Naive thymus-derived CD8-positive, alpha-beta T cell (primary cell): Measurements from ENCODE around the gene RIC3. TPM values are rescaled to one million over a fixed set of nuclear protein-coding genes. Genes with fewer than 3 reads are reported as not detected.

Experiments used
- ATAC-seq, 2 donors: fragments of 150-1000 bp; cut with Tn5 transposase in 1 of 2; sonication (Bioruptor Pico), chemical (Tn5 transposase) in 1 of 2; 1 replicate in 1 of 2; 2 replicates in 1 of 2; pipeline ENCODE4 v1.10.0; 2021; ENCODE audit warnings: mild to moderate bottlenecking in 2 of 2, moderate library complexity in 2 of 2
- POLR2A ChIA-PET: fragments of 350-600 bp; sonication (Branson Sonifier 250); formaldehyde crosslinking; loops from one replicate; lab custom pipeline; 2021; ENCODE audit warnings: antibody characterized with exemption; lab: Charles Lee
- DNase-seq, 10 donors: peaks; one replicate each; pipeline versions ENCODE4 v3.0.0 to v3.0.0-alpha.2; 2020 to 2022
- H3K27ac Mint-ChIP-seq, 10 donors: one replicate each; pipeline ENCODE4 v1.8.0; 2020 to 2022; ENCODE audit warnings: mild to moderate bottlenecking in 10 of 10, mixed read lengths in 10 of 10, moderate library complexity in 4 of 10, inconsistent platforms in 1 of 10
- H3K27me3 Mint-ChIP-seq, 5 donors: one replicate each; pipeline ENCODE4 v1.8.0; 2021 to 2022; ENCODE audit warnings: mixed read lengths in 5 of 5
- H3K36me3 Mint-ChIP-seq, 3 donors: one replicate each; pipeline ENCODE4 v1.8.0; 2020 to 2022; ENCODE audit warnings: mixed read lengths in 3 of 3, mild to moderate bottlenecking in 2 of 3, inconsistent platforms in 1 of 3
- H3K4me1 Mint-ChIP-seq, 4 donors: one replicate each; pipeline ENCODE4 v1.8.0; 2021 to 2022; ENCODE audit warnings: mixed read lengths in 4 of 4
- H3K4me3 Mint-ChIP-seq, 10 donors: one replicate each; pipeline ENCODE4 v1.8.0; 2020 to 2022; ENCODE audit warnings: mild to moderate bottlenecking in 10 of 10, mixed read lengths in 10 of 10, moderate library complexity in 6 of 10, inconsistent platforms in 1 of 10
- H3K9me3 Mint-ChIP-seq, 9 donors: one replicate each; pipeline ENCODE4 v1.8.0; 2020 to 2022; ENCODE audit warnings: mixed read lengths in 9 of 9, mild to moderate bottlenecking in 3 of 9, inconsistent platforms in 1 of 9, moderate library complexity in 1 of 9
- polyA plus RNA-seq, 3 donors: library from polyadenylated mRNA; unstranded; fragments of 300-500 nt; fragmentation: Illumina TruSeq; gene quantifications; one replicate each; pipeline ENCODE4 v1.2.3, GENCODE V29; 2021
- total RNA-seq, 8 experiments: library from RNA in 2 of 8; stranded (reverse) in 2 of 8; gene quantifications; one replicate each; pipeline ENCODE4 v1.2.3 and lab custom pipeline; 2021 to 2026

RIC3 gene
- total and polyA plus RNA-seq, 5 experiments from 2014 or later = 2.2 to 58.1 (median 4.4) TPM

DNA sequence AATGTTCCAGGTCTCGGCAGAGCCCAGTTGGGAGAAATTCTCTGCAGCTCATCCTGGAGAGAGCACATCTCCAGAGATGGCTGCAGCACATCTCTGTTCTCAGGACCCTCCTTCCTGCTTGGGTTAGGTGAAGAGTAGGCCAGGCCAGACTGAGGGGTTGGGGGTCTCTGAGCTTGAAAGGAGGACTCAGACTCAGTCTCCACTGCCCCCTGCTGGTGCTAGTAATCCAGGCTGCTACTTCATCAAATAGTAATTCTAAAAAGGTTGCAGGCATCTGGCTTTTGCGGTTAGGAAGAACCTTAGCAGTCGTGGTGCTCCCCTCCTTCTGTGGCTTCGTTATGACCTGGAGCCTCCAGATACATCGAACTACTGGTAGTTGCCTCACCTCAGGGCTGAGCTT is 78.1 kb downstream of the RIC3 start:
- POLR2A ChIA-PET = no interaction called here

DNA sequence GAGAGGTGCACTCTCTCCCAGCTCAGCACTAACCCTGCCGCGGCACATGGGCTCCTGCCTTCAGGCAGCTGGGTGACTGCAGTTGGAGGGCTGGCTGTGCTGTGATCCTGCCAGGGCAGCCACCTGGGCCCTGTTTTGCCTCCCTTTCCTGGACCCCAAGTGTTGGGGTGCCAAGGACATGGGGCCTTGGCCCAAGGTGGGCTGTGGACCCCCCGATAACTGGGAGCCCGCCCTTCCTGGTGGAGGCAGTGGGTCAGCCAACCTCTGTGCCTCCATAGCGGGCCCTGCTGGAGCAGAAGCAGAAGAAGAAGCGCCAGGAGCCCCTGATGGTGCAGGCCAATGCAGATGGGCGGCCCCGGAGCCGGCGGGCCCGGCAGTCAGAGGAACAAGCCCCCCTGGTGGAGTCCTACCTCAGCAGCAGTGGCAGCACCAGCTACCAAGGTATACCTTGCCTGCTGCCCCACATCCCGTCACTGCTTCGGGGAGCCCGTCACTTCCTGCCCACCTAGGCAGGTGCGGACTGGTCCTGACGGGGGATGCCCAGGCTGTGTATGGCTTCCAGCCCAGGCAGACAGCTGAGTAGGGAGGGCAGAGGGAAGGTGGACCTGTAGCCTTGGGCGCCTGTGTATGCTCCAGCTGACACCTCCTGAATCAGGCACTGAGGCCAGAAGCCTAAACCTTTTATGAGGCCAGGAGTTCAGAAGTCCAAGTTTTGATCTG is 78.9 kb downstream of the RIC3 start:
- Mint-ChIP-seq H3K27me3 (peaks cover 3 to 26% (median 10%) of the 10 kb centered on the region in 5 donors), H3K36me3 (no peaks in the 10 kb centered on the region), H3K9me3 (no peaks in the 10 kb centered on the region), H3K4me1 (peaks cover 0 to 9% (median under 1%) of the 10 kb centered on the region in 4 donors), H3K4me3 (no peak overlapping the region), H3K27ac (no peak overlapping the region)
- POLR2A ChIA-PET = no interaction called here
- no peak for ATAC-seq
- no peak for DNase-seq

More for the DNA sequence above, 78.1 kb downstream of the RIC3 start:
- H3K27ac Mint-ChIP-seq = peak overlapping the region in 1 of 10 donors; percentile 74
- DNase-seq (peak in 1 of 10 donors; percentile 2), ATAC-seq (no peak)
- no peaks in the 10 kb centered on the region for H3K36me3 Mint-ChIP-seq
- H3K9me3 Mint-ChIP-seq = no peaks in the 10 kb centered on the region
- no peak overlapping the region for H3K4me3 Mint-ChIP-seq
- H3K4me1 Mint-ChIP-seq = peaks cover 0 to 9% (median under 1%) of the 10 kb centered on the region in 4 donors
- H3K27me3 Mint-ChIP-seq = peaks cover 2 to 18% (median 4%) of the 10 kb centered on the region in 5 donors

DNA sequence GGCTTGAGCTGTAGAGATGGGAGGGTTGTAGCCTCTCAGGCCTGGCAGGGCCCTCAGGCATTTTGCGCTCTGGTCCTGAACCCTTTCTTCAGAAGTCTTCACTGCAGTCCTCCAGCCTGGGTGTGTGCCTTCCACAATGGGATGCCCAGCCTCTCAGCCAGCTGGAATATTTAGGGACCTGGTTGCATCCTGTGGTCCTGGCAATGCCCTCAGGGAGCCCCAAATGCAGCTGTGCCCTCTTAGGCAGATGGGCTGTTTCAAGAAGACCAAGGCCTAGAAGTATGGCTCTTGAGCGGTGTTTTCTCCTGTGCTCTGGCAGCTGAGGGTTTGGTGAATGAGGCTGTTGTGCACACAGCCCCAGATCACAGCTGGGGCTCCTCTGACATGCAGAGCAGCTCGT is 81.1 kb downstream of the RIC3 start:
- DNase-seq (no peak), ATAC-seq (no peak)
- Mint-ChIP-seq H3K27ac (no peak overlapping the region), H3K36me3 (no peaks in the 10 kb centered on the region), H3K4me1 (peaks cover 0 to 6% (median under 1%) of the 10 kb centered on the region in 4 donors), H3K4me3 (no peak overlapping the region), H3K9me3 (no peaks in the 10 kb centered on the region), H3K27me3 (peaks cover 4 to 48% (median 28%) of the 10 kb centered on the region in 5 donors)
- POLR2A ChIA-PET = no interaction called here

GRCh38 chr11:8087185-8087584 is 81.6 kb downstream of the RIC3 start:
- H3K4me1 Mint-ChIP-seq = peaks cover 0 to 3% (median under 1%) of the 10 kb centered on the region in 4 donors
- no peaks in the 10 kb centered on the region for H3K36me3 Mint-ChIP-seq
- DNase-seq = no peak
- no peaks in the 10 kb centered on the region for H3K9me3 Mint-ChIP-seq
- no peak overlapping the region for H3K4me3 Mint-ChIP-seq
- no peak for ATAC-seq
- POLR2A ChIA-PET = no interaction called here
- no peak overlapping the region for H3K27ac Mint-ChIP-seq
- peaks cover 9 to 54% (median 34%) of the 10 kb centered on the region in 5 donors for H3K27me3 Mint-ChIP-seq

GRCh38 chr11:8086571-8086970 is 82.3 kb downstream of the RIC3 start:
- ATAC-seq (no peak), DNase-seq (no peak)
- H3K27ac Mint-ChIP-seq = no peak overlapping the region
- H3K9me3 Mint-ChIP-seq = peaks cover 0 to 2% (median 0%) of the 10 kb centered on the region in 9 donors
- no peak overlapping the region for H3K4me3 Mint-ChIP-seq
- H3K4me1 Mint-ChIP-seq = peaks cover 0 to 6% (median 3%) of the 10 kb centered on the region in 4 donors
- no peaks in the 10 kb centered on the region for H3K36me3 Mint-ChIP-seq
- POLR2A ChIA-PET = no interaction called here
- H3K27me3 Mint-ChIP-seq = peaks cover 14 to 58% (median 40%) of the 10 kb centered on the region in 5 donors

GRCh38 chr11:8086001-8086479 is 82.8 kb downstream of the RIC3 start:
- H3K36me3 Mint-ChIP-seq = no peaks in the 10 kb centered on the region
- peaks cover 0 to 6% (median 3%) of the 10 kb centered on the region in 4 donors for H3K4me1 Mint-ChIP-seq
- no peak for DNase-seq
- no peak for ATAC-seq
- peaks cover 0 to 2% (median 0%) of the 10 kb centered on the region in 9 donors for H3K9me3 Mint-ChIP-seq
- H3K4me3 Mint-ChIP-seq = no peak overlapping the region
- peaks cover 14 to 58% (median 40%) of the 10 kb centered on the region in 5 donors for H3K27me3 Mint-ChIP-seq
- POLR2A ChIA-PET = no interaction called here
- no peak overlapping the region for H3K27ac Mint-ChIP-seq

DNA sequence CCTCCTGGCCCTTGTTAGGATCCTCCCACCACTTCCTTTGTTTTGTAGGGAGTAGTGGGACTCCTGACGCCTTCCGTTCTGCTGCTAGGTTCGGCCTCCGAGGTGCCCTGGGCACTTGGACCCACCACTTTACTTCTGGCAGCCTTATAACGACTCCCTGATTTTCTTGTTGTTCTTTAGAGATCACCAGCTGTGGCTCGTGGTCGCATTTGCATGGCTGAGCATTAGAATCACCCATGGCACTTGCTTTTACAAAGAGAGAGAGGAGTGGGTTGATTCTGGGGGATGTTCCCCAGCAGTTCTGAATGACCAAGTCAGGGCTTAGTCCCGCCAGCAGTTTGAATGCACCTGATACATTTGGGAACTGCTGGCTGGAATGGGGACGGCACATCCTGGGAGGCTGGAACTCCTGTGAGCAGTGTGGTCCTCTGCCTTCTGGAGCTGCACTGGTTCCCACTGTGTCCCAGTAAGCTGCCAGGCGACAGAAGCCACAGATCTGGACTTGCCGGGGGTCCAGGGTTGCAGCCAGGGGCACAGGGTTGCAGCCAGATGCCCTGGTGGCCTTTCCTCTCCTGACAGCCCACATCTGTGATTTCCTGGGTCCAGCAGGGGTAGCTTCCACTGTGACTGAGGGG is 83.7 kb downstream of the RIC3 start:
- peaks cover 17 to 64% (median 41%) of the 10 kb centered on the region in 5 donors for H3K27me3 Mint-ChIP-seq
- H3K9me3 Mint-ChIP-seq = peaks cover 0 to 2% (median 0%) of the 10 kb centered on the region in 9 donors
- POLR2A ChIA-PET = no interaction called here
- H3K27ac Mint-ChIP-seq = no peak overlapping the region
- H3K36me3 Mint-ChIP-seq = no peaks in the 10 kb centered on the region
- peaks cover 0 to 8% (median 4%) of the 10 kb centered on the region in 4 donors for H3K4me1 Mint-ChIP-seq
- no peak overlapping the region for H3K4me3 Mint-ChIP-seq
- no peak for DNase-seq
- no peak for ATAC-seq

- H3K4me1 Mint-ChIP-seq = peaks cover 0 to 8% (median 4%) of the 10 kb centered on the region in 4 donors
- POLR2A ChIA-PET = no interaction called here
- ATAC-seq (no peak), DNase-seq (no peak)
- no peak overlapping the region for H3K27ac Mint-ChIP-seq
- peaks cover 20 to 72% (median 46%) of the 10 kb centered on the region in 5 donors for H3K27me3 Mint-ChIP-seq
- no peaks in the 10 kb centered on the region for H3K36me3 Mint-ChIP-seq
- peaks cover 0 to 2% (median 0%) of the 10 kb centered on the region in 9 donors for H3K9me3 Mint-ChIP-seq
- no peak overlapping the region for H3K4me3 Mint-ChIP-seq
Observed at GRCh38 chr11:8084352-8084751, 84.5 kb downstream of the RIC3 start.

DNA sequence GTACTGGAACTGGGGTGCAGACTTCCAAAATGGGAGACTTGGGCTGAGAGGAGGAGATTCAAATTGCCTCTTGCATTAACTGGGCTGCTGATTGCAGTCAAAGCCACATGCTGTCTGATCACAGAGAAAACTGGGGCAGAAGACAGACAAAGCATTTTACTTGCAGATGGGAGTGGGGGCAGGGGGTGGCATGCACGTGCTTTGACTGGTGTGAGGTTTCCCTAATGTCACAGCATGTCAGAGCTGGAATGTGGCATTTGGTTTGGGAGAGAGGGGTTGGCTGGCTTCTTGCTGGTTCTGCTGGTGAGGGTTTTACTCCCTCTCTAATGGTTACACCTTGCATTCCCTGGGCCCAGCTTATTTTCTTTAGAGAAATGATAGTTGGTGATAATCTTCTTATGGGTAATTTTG is 84.9 kb downstream of the RIC3 start:
- no peak overlapping the region for H3K4me3 Mint-ChIP-seq
- ATAC-seq (no peak), DNase-seq (no peak)
- H3K9me3 Mint-ChIP-seq = peaks cover 0 to 2% (median 0%) of the 10 kb centered on the region in 9 donors
- no peaks in the 10 kb centered on the region for H3K36me3 Mint-ChIP-seq
- H3K27ac Mint-ChIP-seq = no peak overlapping the region
- POLR2A ChIA-PET = no interaction called here
- peaks cover 0 to 8% (median 4%) of the 10 kb centered on the region in 4 donors for H3K4me1 Mint-ChIP-seq
- H3K27me3 Mint-ChIP-seq = peaks cover 20 to 76% (median 49%) of the 10 kb centered on the region in 5 donors

DNA sequence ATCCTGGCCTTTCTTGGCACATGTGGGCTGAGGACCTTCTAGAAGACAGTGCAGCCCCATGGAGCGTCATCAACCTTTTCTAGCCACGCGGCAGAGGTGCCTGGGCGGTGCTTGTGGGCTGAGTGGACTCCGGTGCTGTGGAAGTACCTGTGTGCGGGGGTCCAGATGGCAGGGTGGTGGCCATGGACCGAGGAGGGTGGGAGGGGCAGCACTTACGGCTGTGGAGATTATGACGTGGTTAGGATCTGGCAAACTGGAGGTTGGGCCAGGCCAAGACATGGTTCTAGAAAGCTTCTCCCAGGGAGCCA is 85.8 kb downstream of the RIC3 start:
- POLR2A ChIA-PET = no interaction called here
- peaks cover 20 to 84% (median 54%) of the 10 kb centered on the region in 5 donors for H3K27me3 Mint-ChIP-seq
- ATAC-seq = no peak
- no peaks in the 10 kb centered on the region for H3K36me3 Mint-ChIP-seq
- DNase-seq = peak in 1 of 10 donors; percentile 31
- H3K4me1 Mint-ChIP-seq = peaks cover 0 to 8% (median 4%) of the 10 kb centered on the region in 4 donors
- H3K4me3 Mint-ChIP-seq = peak overlapping the region in 2 of 10 donors; percentile 34 to 55
- peaks cover 0 to 4% (median 0%) of the 10 kb centered on the region in 9 donors for H3K9me3 Mint-ChIP-seq
- H3K27ac Mint-ChIP-seq = no peak overlapping the region

GRCh38 chr11:8082391-8083087 is 86.3 kb downstream of the RIC3 start:
- H3K4me1 Mint-ChIP-seq = peaks cover 0 to 8% (median 4%) of the 10 kb centered on the region in 4 donors
- POLR2A ChIA-PET = no interaction called here
- H3K27ac Mint-ChIP-seq = no peak overlapping the region
- DNase-seq (no peak), ATAC-seq (no peak)
- peak overlapping the region in 9 of 10 donors; percentile 33 to 71 (median 55) for H3K4me3 Mint-ChIP-seq
- H3K27me3 Mint-ChIP-seq = peaks cover 20 to 89% (median 54%) of the 10 kb centered on the region in 5 donors
- peaks cover 0 to 4% (median 0%) of the 10 kb centered on the region in 9 donors for H3K9me3 Mint-ChIP-seq
- no peaks in the 10 kb centered on the region for H3K36me3 Mint-ChIP-seq

DNA sequence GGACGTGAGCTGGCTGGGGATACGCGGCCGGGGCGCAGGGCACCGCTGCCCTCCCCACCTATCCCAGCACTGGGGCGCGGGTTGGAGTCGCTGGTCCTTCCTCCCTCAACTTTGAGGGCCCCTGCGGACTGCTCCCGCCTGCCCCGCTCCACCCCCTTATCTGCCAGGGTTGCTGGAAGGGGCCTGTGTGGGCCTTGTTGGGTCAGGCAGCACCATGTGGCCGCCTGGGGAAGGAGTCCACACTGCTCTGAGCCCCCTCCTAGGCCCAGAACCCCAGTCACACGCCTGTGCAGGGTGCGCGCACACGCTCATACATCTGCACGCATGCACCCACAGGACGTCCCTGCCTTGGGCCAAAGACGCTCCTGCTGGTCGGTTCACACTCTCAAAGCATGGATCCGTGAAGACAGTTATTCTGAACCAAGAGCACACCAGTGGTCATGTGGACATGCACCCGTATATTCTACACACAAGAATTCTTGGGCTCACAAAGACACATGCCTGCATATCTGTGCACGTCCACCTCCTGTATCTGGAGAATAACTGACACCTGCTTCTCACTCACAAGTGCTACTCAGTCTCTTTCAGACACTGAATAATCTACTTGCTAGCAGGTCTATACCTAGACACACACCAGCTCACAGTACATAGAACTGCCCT is 87.1 kb downstream of the RIC3 start:
- Mint-ChIP-seq H3K36me3 (no peaks in the 10 kb centered on the region), H3K4me3 (peak overlapping the region; percentile 46 to 71 (median 58)), H3K4me1 (peaks cover 0 to 8% (median 4%) of the 10 kb centered on the region in 4 donors), H3K27ac (no peak overlapping the region), H3K27me3 (peaks cover 20 to 86% (median 56%) of the 10 kb centered on the region in 5 donors), H3K9me3 (peaks cover 0 to 4% (median 0%) of the 10 kb centered on the region in 9 donors)
- ATAC-seq (no peak), DNase-seq (no peak)
- POLR2A ChIA-PET = no interaction called here
